ENCODE results near the gene TXNDC2. TPM values are rescaled to one million over a fixed set of nuclear protein-coding genes. Genes with fewer than 3 reads are reported as not detected.
"Not testable (repeated sequence)": the region's sequence is repeated elsewhere in the genome, so short reads cannot be mapped to it uniquely, and the experiment has no call there.

The TXNDC2 gene
- total and polyA plus RNA-seq, 2 experiments from 2014 or later: not detected

GRCh38 chr18:9887992-9888391, 2.2 kb downstream of the TXNDC2 start:
- Histone ChIP-seq H3K4me3 (no peak overlapping the region), H3K27ac (no peak overlapping the region), H3K9me3 (ENCODE audit: low read depth) (no peaks in the 10 kb centered on the region), H3K27me3 (no peaks in the 10 kb centered on the region), H3K36me3 (no peaks in the 10 kb centered on the region), H3K4me1 (ENCODE audit: low read depth) (no peaks in the 10 kb centered on the region)
- DNase-seq (ENCODE audit: low read depth in 1 of 2, low spot score in 1 of 2): no peak
- TF ChIP-seq, protein P1, sequence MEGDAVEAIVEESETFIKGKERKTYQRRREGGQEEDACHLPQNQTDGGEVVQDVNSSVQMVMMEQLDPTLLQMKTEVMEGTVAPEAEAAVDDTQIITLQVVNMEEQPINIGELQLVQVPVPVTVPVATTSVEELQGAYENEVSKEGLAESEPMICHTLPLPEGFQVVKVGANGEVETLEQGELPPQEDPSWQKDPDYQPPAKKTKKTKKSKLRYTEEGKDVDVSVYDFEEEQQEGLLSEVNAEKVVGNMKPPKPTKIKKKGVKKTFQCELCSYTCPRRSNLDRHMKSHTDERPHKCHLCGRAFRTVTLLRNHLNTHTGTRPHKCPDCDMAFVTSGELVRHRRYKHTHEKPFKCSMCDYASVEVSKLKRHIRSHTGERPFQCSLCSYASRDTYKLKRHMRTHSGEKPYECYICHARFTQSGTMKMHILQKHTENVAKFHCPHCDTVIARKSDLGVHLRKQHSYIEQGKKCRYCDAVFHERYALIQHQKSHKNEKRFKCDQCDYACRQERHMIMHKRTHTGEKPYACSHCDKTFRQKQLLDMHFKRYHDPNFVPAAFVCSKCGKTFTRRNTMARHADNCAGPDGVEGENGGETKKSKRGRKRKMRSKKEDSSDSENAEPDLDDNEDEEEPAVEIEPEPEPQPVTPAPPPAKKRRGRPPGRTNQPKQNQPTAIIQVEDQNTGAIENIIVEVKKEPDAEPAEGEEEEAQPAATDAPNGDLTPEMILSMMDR (IDR thresholded peaks at IDR 0.05; ENCODE audit: low read depth, low read length): no peak

GRCh38 chr18:9890196-9890595, 4.4 kb downstream of the TXNDC2 start:
- no peaks in the 10 kb centered on the region for H3K9me3 ChIP-seq (ENCODE audit: low read depth)

GRCh38 chr18:9890957-9891356, 5.2 kb downstream of the TXNDC2 start:
- H3K4me1 ChIP-seq (ENCODE audit: low read depth): no peaks in the 10 kb centered on the region
- no peak overlapping the region for H3K27ac ChIP-seq
- H3K4me3 ChIP-seq: no peak overlapping the region
- no peaks in the 10 kb centered on the region for H3K36me3 ChIP-seq
- TF ChIP-seq, protein P1 (IDR thresholded peaks at IDR 0.05; ENCODE audit: low read depth, low read length): no peak
- peak in 1 of 2 donors; percentile 24 for DNase-seq (ENCODE audit: low read depth in 1 of 2, low spot score in 1 of 2)
- H3K9me3 ChIP-seq (ENCODE audit: low read depth): no peaks in the 10 kb centered on the region
- H3K27me3 ChIP-seq: no peaks in the 10 kb centered on the region

More at GRCh38 chr18:9890196-9890595, 4.4 kb downstream of the TXNDC2 start:
- TF ChIP-seq, protein P1 (IDR thresholded peaks at IDR 0.05; ENCODE audit: low read depth, low read length): no peak
- DNase-seq (ENCODE audit: low read depth in 1 of 2, low spot score in 1 of 2): peak in 1 of 2 donors; percentile 17
- Histone ChIP-seq H3K27ac (no peak overlapping the region), H3K4me3 (no peak overlapping the region), H3K27me3 (no peaks in the 10 kb centered on the region), H3K4me1 (ENCODE audit: low read depth) (no peaks in the 10 kb centered on the region), H3K36me3 (no peaks in the 10 kb centered on the region)

GRCh38 chr18:9891515-9891914, 5.7 kb downstream of the TXNDC2 start:
- not testable (repeated sequence) for H3K4me1 ChIP-seq (ENCODE audit: low read depth); H3K9me3 ChIP-seq (ENCODE audit: low read depth); DNase-seq (ENCODE audit: low read depth in 1 of 2, low spot score in 1 of 2); H3K4me3 ChIP-seq; H3K36me3 ChIP-seq; H3K27me3 ChIP-seq; H3K27ac ChIP-seq

DNA sequence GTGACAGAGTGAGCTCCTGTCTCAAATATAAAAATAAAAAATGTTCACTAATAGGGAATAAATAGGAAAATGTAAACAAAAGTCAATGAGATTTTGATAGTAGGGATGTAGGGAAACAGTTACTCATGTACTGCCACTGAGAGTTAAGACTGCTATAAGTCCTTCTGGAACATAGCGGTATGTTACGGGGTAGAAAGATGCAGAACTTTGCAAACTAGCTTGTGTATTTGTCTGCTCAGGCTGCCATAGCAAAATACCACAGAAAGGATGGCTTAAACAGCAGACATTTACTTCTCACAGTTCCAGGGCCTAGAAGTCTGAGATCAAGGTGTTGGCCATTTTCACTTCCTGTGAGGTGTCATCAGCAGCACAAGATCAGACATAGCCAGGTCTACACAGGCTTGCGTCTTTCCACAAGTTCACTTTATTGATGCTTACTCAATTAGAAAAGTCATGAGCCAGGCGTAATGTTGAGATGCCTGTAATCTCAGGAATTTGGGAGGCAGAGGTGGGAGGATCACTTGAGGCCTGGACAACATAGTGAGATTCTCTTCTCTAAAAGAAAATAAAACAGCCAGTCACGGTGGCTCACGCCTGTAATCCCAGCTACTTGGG, 8.8 kb downstream of the TXNDC2 start:
- Histone ChIP-seq H3K27me3 (no peaks in the 10 kb centered on the region), H3K4me1 (ENCODE audit: low read depth) (no peaks in the 10 kb centered on the region), H3K4me3 (no peak overlapping the region), H3K36me3 (no peaks in the 10 kb centered on the region), H3K27ac (no peak overlapping the region), H3K9me3 (ENCODE audit: low read depth) (no peaks in the 10 kb centered on the region)
- TF ChIP-seq, protein P1 (IDR thresholded peaks at IDR 0.05; ENCODE audit: low read depth, low read length): no peak
- no peak for DNase-seq (ENCODE audit: low read depth in 1 of 2, low spot score in 1 of 2)

- H3K4me1 ChIP-seq (ENCODE audit: low read depth): no peaks in the 10 kb centered on the region
- no peaks in the 10 kb centered on the region for H3K9me3 ChIP-seq (ENCODE audit: low read depth)
- no peaks in the 10 kb centered on the region for H3K27me3 ChIP-seq
- TF ChIP-seq, protein P1 (IDR thresholded peaks at IDR 0.05; ENCODE audit: low read depth, low read length): no peak
- H3K36me3 ChIP-seq: no peaks in the 10 kb centered on the region
- no peak overlapping the region for H3K27ac ChIP-seq
- H3K4me3 ChIP-seq: no peak overlapping the region
- no peak for DNase-seq (ENCODE audit: low read depth in 1 of 2, low spot score in 1 of 2)
These were observed 11.4 kb downstream of the TXNDC2 start for GRCh38 chr18:9897129-9897528.

DNA sequence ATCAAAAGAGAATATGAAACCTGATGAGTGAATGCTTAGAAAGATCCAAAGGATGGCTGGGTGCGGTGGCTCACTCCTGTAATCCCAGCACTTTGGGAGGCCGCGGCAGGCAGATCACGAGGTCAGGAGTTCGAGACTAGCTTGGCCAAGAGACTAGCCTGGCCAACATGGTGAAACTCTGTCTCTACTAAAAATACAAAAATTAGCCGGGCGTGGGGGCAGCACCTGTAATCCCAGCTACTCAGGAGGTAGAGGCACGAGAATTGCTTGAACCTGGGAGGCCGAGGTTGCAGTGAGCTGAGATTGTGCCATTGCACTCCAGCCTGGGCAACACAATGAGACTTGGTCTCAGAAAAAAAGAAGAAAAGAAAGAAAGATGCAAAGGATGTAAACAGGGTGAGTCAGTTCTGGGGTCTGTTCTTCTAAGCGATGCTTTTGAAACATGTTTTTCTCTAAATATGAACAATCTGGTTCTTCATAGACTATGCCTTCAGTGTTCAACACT, 12.1 kb downstream of the TXNDC2 start:
- not testable (repeated sequence) for H3K27me3 ChIP-seq; H3K4me1 ChIP-seq (ENCODE audit: low read depth); H3K27ac ChIP-seq; H3K36me3 ChIP-seq; DNase-seq (ENCODE audit: low read depth in 1 of 2, low spot score in 1 of 2); H3K4me3 ChIP-seq; H3K9me3 ChIP-seq (ENCODE audit: low read depth)

All from cardiac muscle cell (in vitro differentiated cells and primary cell).